ENCODE data around the gene ARMC7.
A peak's percentile ranks its signal among the peaks of the same experiment; 100 is the strongest.

ARMC7 gene

GRCh38 chr17:75103601-75104554 lies 5.9 kb upstream of the ARMC7 start:
- no peaks in the 10 kb centered on the region for H3K36me3 ChIP-seq (replicated peaks; ENCODE audit: low read depth, low read length)

GRCh38 chr17:75105126-75106080 lies 4.4 kb upstream of the ARMC7 start:
- H2AFZ ChIP-seq (ENCODE audit: low read depth, low read length), result no peak overlapping the region
- peaks cover 1% of the 10 kb centered on the region; the same call in 1 of the 2 replicates for H3K79me2 ChIP-seq (ENCODE audit: low read length)
- no peaks in the 10 kb centered on the region for H3K36me3 ChIP-seq (replicated peaks; ENCODE audit: low read depth, low read length)
- peak overlapping the region; percentile 3; the same call in 1 of the 2 replicates for H3K4me3 ChIP-seq (ENCODE audit: low read length)
- H3K4me2 ChIP-seq (ENCODE audit: low read length), result peak overlapping the region; percentile 44
- peak; percentile 52 for TF ChIP-seq CTCF (IDR thresholded peaks at IDR 0.05; ENCODE audit: low read depth, low read length)
- no peak for TF ChIP-seq EZH2phosphoT487 (IDR thresholded peaks at IDR 0.05; ENCODE audit: low read depth)
- no peaks in the 10 kb centered on the region for H3K9me3 ChIP-seq (ENCODE audit: insufficient read depth, low read length)
- H3K4me1 ChIP-seq (ENCODE audit: low read length), result peaks cover 26% of the 10 kb centered on the region
- H3K27me3 ChIP-seq (ENCODE audit: low read depth, low read length), result no peaks in the 10 kb centered on the region
- no peak overlapping the region for H3K9ac ChIP-seq (ENCODE audit: low read length)
- no peaks in the 10 kb centered on the region for H4K20me1 ChIP-seq (ENCODE audit: insufficient read depth, low read length)
- no peak overlapping the region for H3K27ac ChIP-seq (ENCODE audit: low read length)

More at GRCh38 chr17:75103601-75104554, 5.9 kb upstream of the ARMC7 start:
- H2AFZ ChIP-seq (ENCODE audit: low read depth, low read length), result no peak overlapping the region
- no peaks in the 10 kb centered on the region for H3K9me3 ChIP-seq (ENCODE audit: insufficient read depth, low read length)
- H3K27me3 ChIP-seq (ENCODE audit: low read depth, low read length), result no peaks in the 10 kb centered on the region
- no peak overlapping the region for H3K9ac ChIP-seq (ENCODE audit: low read length)
- TF ChIP-seq EZH2phosphoT487 (IDR thresholded peaks at IDR 0.05; ENCODE audit: low read depth) (no peak), CTCF (IDR thresholded peaks at IDR 0.05; ENCODE audit: low read depth, low read length) (no peak)
- H4K20me1 ChIP-seq (ENCODE audit: insufficient read depth, low read length), result no peaks in the 10 kb centered on the region
- H3K4me1 ChIP-seq (ENCODE audit: low read length), result peaks cover 22% of the 10 kb centered on the region
- no peak overlapping the region for H3K27ac ChIP-seq (ENCODE audit: low read length)
- H3K4me3 ChIP-seq (ENCODE audit: low read length), result no peak overlapping the region
- H3K79me2 ChIP-seq (ENCODE audit: low read length), result no peaks in the 10 kb centered on the region
- no peak overlapping the region for H3K4me2 ChIP-seq (ENCODE audit: low read length)

DNA sequence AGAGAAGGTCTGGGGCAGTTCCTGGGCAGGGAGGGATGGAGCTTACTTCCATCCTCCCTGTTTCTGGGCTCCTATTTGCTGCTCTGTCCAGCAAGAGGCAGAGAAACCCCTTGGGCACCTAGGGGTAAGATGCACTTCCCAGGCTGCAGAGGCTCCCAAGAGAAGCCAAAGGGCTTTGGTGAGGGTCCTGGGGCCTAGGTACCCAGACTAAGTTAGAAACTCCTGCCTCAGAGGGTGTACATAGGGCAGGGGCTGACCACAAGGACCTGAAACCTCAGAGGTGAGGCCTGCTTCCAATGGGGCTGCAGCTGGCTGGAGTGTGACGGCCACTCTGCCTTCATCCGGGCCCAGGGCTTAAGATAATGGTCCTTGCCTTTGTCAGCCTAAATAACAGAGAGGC lies 1.6 kb upstream of the ARMC7 start:
- Histone ChIP-seq H3K36me3 (replicated peaks; ENCODE audit: low read depth, low read length) (peaks cover 4% of the 10 kb centered on the region), H3K9me3 (ENCODE audit: insufficient read depth, low read length) (no peaks in the 10 kb centered on the region), H3K4me2 (ENCODE audit: low read length) (no peak overlapping the region), H3K4me3 (ENCODE audit: low read length) (no peak overlapping the region), H3K27me3 (ENCODE audit: low read depth, low read length) (no peaks in the 10 kb centered on the region), H3K79me2 (ENCODE audit: low read length) (peaks cover 5% of the 10 kb centered on the region; the same call in 1 of the 2 replicates), H2AFZ (ENCODE audit: low read depth, low read length) (no peak overlapping the region), H3K27ac (ENCODE audit: low read length) (no peak overlapping the region), H3K9ac (ENCODE audit: low read length) (no peak overlapping the region), H3K4me1 (ENCODE audit: low read length) (peaks cover 17% of the 10 kb centered on the region), H4K20me1 (ENCODE audit: insufficient read depth, low read length) (no peaks in the 10 kb centered on the region)
- TF ChIP-seq CTCF (IDR thresholded peaks at IDR 0.05; ENCODE audit: low read depth, low read length) (no peak), EZH2phosphoT487 (IDR thresholded peaks at IDR 0.05; ENCODE audit: low read depth) (no peak)

Data from OCI-LY3 (cell line).